NB4 (cell line): ENCODE data around the gene ZNF260.

Experiments
- CTCF ChIP-seq: IDR thresholded peaks from one replicate; pipeline ENCODE4 v1.5.1; 2012; ENCODE audit warnings: low read depth, low read length
- MYC ChIP-seq: IDR thresholded peaks from 2 replicates; pipeline ENCODE4 v1.6.1; 2011; ENCODE audit warnings: low read depth, low read length
- POLR2A ChIP-seq: IDR thresholded peaks from 2 replicates; pipeline ENCODE4 v1.6.1; 2011; ENCODE audit warnings: mild to moderate bottlenecking; ENCODE audit not compliant: insufficient read length; ENCODE audit errors: extremely low read depth

GRCh38 chr19:36574741-36575140 is 46.7 kb upstream of the ZNF260 start:
- TF ChIP-seq CTCF (no peak), MYC (no peak), POLR2A (no peak)
